HepG2 (cell line): ENCODE data around the gene PIEZO1. TPM values are rescaled to one million over a fixed set of nuclear protein-coding genes. Genes with fewer than 3 reads are reported as not detected.
A peak's percentile ranks its signal among the peaks of the same experiment; 100 is the strongest.

Experiments used
- BCL3 ChIP-seq: sonication (generic); formaldehyde crosslinking; IDR thresholded peaks from 2 replicates; pipeline ENCODE4 v1.5.1; 2020; ENCODE audit warnings: mild to moderate bottlenecking, missing genetic modification reagents, moderate library complexity
- GMEB1 ChIP-seq: sonication (generic); formaldehyde crosslinking; IDR thresholded peaks from 2 replicates; pipeline ENCODE4 v1.5.1; 2020; ENCODE audit warnings: missing genetic modification reagents, mild to moderate bottlenecking, borderline replicate concordance
- HBP1 ChIP-seq: IDR thresholded peaks from 2 replicates; pipeline ENCODE4 v1.6.1; 2016; ENCODE audit warnings: low read depth, control low read depth
- HNRNPUL1 ChIP-seq: fragments of 200-400 bp; formaldehyde crosslinking; IDR thresholded peaks from 2 replicates; pipeline ENCODE4 v1.6.1; 2017; ENCODE audit warnings: low read depth, mild to moderate bottlenecking, low read length, moderate library complexity
- MAFK ChIP-seq, 2 experiments: IDR thresholded peaks in 1 of 2; conservative IDR thresholded peaks in 1 of 2; 2 replicates each; pipeline ENCODE4 v1.6.1; 2011; ENCODE audit warnings: improper control_type of control experiment in 2 of 2, low read length in 2 of 2
- MEF2D ChIP-seq: sonication (generic); formaldehyde crosslinking; IDR thresholded peaks from 2 replicates; pipeline ENCODE4 v1.5.1; 2020; ENCODE audit warnings: mild to moderate bottlenecking, missing genetic modification reagents
- NFYC ChIP-seq: IDR thresholded peaks from 2 replicates; pipeline ENCODE4 v1.6.1; 2016; ENCODE audit warnings: missing genetic modification reagents, missing compliant biosample characterization
- TCF7 ChIP-seq: sonication (generic); IDR thresholded peaks from 2 replicates; pipeline ENCODE4 v1.6.1; 2016; ENCODE audit warnings: antibody characterized with exemption, low read depth
- TEAD2 ChIP-seq: sonication (generic); formaldehyde crosslinking; IDR thresholded peaks from 2 replicates; pipeline ENCODE4 v1.9.0; 2021; ENCODE audit warnings: missing genetic modification reagents
- THYN1 ChIP-seq: sonication (generic); formaldehyde crosslinking; IDR thresholded peaks from 2 replicates; pipeline ENCODE4 v1.8.1; 2023; ENCODE audit warnings: low read depth, mild to moderate bottlenecking, moderate library complexity, missing genetic modification reagents, borderline replicate concordance
- WIZ ChIP-seq: sonication (generic); formaldehyde crosslinking; IDR thresholded peaks from 2 replicates; pipeline ENCODE4 v1.5.1; 2020; ENCODE audit warnings: mild to moderate bottlenecking, missing genetic modification reagents
- ZFP36L2 ChIP-seq: sonication (generic); formaldehyde crosslinking; IDR thresholded peaks from 2 replicates; pipeline ENCODE4 v1.4.0; 2020; ENCODE audit warnings: missing genetic modification reagents
- ZNF260 ChIP-seq: sonication (generic); formaldehyde crosslinking; IDR thresholded peaks from 2 replicates; pipeline ENCODE4 v1.4.0; 2020; ENCODE audit warnings: missing genetic modification reagents, low read depth, mild to moderate bottlenecking, borderline replicate concordance
- ZNF496 ChIP-seq: sonication (generic); formaldehyde crosslinking; IDR thresholded peaks from 2 replicates; pipeline ENCODE4 v1.8.1; 2023; ENCODE audit warnings: mild to moderate bottlenecking, moderate library complexity, missing genetic modification reagents; ENCODE audit not compliant: insufficient replicate concordance
- ZNF639 ChIP-seq: conservative IDR thresholded peaks from 2 replicates; pipeline ENCODE4 v1.6.1; 2018; ENCODE audit warnings: missing genetic modification reagents
- ZNF775 ChIP-seq: sonication (generic); formaldehyde crosslinking; IDR thresholded peaks from 2 replicates; pipeline ENCODE4 v1.4.0; 2020; ENCODE audit warnings: missing genetic modification reagents, mild to moderate bottlenecking, moderate library complexity, borderline replicate concordance
- polyA plus RNA-seq, 8 experiments: library from polyadenylated mRNA; depleted of rRNA in 3 of 8; stranded (reverse) in 7 of 8; unstranded in 1 of 8; fragments of >200 nt; fragmentation: Illumina TruSeq in 4 of 8; extraction: Trizol in 4 of 8; gene quantifications; 2 replicates each; pipeline versions ENCODE4 v1.2.1 to v1.2.3, GENCODE V29; 2011 to 2016; ENCODE audit warnings: low read depth in 4 of 8, missing spikeins in 1 of 8, mixed read lengths in 1 of 8; ENCODE audit not compliant: insufficient read depth in 1 of 8
- total RNA-seq, 5 experiments: library from RNA; depleted of rRNA; stranded (reverse); fragments of >200 nt; fragmentation: Illumina TruSeq; extraction: Trizol; gene quantifications; 2 replicates each; pipeline ENCODE4 v1.2.3, GENCODE V29; 2016; ENCODE audit warnings: low read depth in 1 of 5
- TF ChIP-seq, protein P1 (sequence below): sonication (generic); formaldehyde crosslinking; IDR thresholded peaks from 2 replicates; pipeline ENCODE4 v1.4.0; 2020; ENCODE audit warnings: mild to moderate bottlenecking, missing genetic modification reagents, borderline replicate concordance

The PIEZO1 gene
- total and polyA plus RNA-seq, 2 of the 13 experiments (the other 11 are each of a cell fraction or from before 2014, with no cell fraction given), result 67.9 to 85.0 TPM

GRCh38 chr16:88803264-88803987, 18.4 kb upstream of the PIEZO1 start, which contains the start of gene CDT1 (continued):
- TF ChIP-seq, protein P1, sequence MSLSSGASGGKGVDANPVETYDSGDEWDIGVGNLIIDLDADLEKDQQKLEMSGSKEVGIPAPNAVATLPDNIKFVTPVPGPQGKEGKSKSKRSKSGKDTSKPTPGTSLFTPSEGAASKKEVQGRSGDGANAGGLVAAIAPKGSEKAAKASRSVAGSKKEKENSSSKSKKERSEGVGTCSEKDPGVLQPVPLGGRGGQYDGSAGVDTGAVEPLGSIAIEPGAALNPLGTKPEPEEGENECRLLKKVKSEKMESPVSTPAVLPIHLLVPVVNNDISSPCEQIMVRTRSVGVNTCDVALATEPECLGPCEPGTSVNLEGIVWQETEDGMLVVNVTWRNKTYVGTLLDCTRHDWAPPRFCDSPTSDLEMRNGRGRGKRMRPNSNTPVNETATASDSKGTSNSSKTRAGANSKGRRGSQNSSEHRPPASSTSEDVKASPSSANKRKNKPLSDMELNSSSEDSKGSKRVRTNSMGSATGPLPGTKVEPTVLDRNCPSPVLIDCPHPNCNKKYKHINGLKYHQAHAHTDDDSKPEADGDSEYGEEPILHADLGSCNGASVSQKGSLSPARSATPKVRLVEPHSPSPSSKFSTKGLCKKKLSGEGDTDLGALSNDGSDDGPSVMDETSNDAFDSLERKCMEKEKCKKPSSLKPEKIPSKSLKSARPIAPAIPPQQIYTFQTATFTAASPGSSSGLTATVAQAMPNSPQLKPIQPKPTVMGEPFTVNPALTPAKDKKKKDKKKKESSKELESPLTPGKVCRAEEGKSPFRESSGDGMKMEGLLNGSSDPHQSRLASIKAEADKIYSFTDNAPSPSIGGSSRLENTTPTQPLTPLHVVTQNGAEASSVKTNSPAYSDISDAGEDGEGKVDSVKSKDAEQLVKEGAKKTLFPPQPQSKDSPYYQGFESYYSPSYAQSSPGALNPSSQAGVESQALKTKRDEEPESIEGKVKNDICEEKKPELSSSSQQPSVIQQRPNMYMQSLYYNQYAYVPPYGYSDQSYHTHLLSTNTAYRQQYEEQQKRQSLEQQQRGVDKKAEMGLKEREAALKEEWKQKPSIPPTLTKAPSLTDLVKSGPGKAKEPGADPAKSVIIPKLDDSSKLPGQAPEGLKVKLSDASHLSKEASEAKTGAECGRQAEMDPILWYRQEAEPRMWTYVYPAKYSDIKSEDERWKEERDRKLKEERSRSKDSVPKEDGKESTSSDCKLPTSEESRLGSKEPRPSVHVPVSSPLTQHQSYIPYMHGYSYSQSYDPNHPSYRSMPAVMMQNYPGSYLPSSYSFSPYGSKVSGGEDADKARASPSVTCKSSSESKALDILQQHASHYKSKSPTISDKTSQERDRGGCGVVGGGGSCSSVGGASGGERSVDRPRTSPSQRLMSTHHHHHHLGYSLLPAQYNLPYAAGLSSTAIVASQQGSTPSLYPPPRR, result 0 out of 2 replicates have a peak, but pooled peaks have one; percentile 48
- TF ChIP-seq TEAD2 (CRISPR knock-in tag) (no peak), MEF2D (CRISPR knock-in tag) (0 out of 2 replicates have a peak, but pooled peaks have one; percentile 39), ZNF639 (CRISPR knock-in tag) (peak; percentile 46), ZFP36L2 (CRISPR knock-in tag) (no peak), WIZ (CRISPR knock-in tag) (no peak), TCF7 (no peak), HNRNPUL1 (no peak), GMEB1 (no peak; the same call in 1 of the 2 replicates), ZNF260 (CRISPR knock-in tag) (no peak), HBP1 (CRISPR knock-in tag) (0 out of 2 replicates have a peak, but pooled peaks have one; percentile 29), MAFK (conservative IDR thresholded peaks at IDR 0.05 in 1 of 2, IDR thresholded peaks at IDR 0.05 in 1 of 2; ENCODE audit: low read length in 2 of 2) (no peak), BCL3 (CRISPR knock-in tag) (peak; percentile 72; the same call in 1 of the 2 replicates), ZNF775 (no peak), NFYC (0 out of 2 replicates have a peak, but pooled peaks have one; percentile 15), ZNF496 (CRISPR knock-in tag) (no peak), THYN1 (no peak)
